ENCODE results near the gene EXOC1.

DNA sequence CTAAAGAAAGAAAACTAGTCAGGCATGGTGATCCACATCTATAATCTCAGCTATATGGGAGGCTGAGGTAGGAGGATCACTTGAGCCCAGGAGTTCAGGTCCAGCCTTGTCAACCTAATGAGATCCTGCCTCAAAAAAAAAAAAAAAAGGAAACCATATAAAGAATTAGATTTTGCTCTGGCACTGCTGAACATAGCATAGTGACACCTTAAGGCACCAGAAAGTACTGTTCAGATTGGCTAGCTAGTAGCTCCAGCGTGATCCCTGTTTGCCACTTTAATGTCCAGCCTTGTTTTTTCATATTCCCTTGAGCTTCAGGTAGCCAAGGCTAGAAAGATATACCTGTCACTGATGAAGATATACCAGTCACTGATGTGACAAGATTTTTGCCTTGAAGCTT, 34.1 kb downstream of the EXOC1 start:
- TF ChIP-seq CTCF (IDR thresholded peaks at IDR 0.05; ENCODE audit: insufficient read depth, low read length, poor library complexity, severe bottlenecking): no peak
- TF ChIP-seq EZH2phosphoT487 (conservative IDR thresholded peaks at IDR 0.05; ENCODE audit: low read length): no peak

Measured in SU-DHL-6 (cell line).